ENCODE measurements around the gene DBN1.
A peak's percentile ranks its signal among the peaks of the same experiment; 100 is the strongest.

Gene DBN1

GRCh38 chr5:177473443-177474001 lies at the start of gene DBN1:
DBN1 (minus strand) TSS chr5:177473634; CDS start chr5:177473521, 113 bp downstream.
- no peak for DNase-seq

- DNase-seq: no peak
Measured at GRCh38 chr5:177520916-177521513, 47.6 kb upstream of the DBN1 start.

GRCh38 chr5:177520271-177520670 lies 46.8 kb upstream of the DBN1 start:
- no peak for DNase-seq

DNA sequence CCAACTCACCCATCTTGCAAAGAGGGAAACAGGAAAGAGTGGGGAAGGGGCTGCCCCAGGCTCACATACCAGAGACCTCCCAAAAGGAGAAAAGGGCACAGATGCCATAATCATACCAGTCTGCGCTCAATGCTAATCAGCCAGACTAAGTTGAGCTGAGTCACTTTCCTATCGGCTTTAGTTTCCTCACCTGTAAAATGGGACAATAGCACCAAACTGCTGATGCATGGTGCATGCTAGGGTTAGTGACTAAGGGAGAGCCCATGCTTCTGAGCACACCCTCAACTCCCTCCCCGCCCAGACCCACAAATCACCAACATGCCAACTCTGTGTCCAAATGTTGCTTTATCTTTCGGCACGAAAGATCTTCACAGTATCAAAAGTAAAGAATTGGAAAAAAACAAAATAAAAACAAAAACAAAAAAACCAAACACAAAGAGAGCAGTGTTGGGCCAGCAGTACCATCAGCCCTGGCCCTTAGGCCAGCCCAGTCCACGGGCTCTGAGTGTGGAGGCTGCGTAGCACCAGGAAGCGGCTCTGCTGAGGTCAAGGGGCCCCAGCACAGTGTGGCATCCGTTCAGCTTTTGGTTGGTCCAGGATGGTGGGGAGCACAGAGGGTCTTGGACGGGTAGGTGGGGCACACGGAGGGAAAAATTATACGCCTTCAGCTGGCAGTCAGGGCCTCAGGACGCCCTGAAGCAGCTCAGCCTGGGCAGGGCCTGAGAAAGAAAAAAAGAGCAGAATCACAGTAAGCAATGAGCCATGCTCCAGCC lies 46.2 kb upstream of the DBN1 start:
- no peak for DNase-seq

GRCh38 chr5:177516601-177517568 lies 43.5 kb upstream of the DBN1 start, which contains the start of gene DDX41:
DDX41 (minus strand) TSS chr5:177516961; CDS start chr5:177516945, 16 bp downstream.
- peak; percentile 94 for DNase-seq

GRCh38 chr5:177515580-177515979 lies 42.1 kb upstream of the DBN1 start:
- no peak for DNase-seq

DNA sequence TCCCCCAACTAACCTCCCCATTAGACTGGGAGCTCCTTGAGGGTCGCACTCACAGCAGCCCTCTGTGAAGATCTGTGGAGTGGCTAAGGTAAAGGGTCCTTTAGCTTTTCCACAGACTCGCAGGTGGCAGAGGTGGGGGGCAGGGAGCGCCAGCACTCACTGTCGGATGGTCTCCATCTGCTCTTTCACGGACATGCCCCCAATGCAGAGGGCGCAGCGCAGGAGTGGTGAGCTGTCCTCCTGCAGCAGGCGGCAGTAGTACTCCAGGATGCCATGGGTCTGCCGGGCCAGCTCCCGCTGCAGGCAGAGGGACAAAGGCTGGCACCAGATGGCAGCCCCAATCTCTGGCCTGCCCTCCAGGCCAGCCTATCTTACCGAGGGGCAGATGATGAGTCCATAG lies 41.1 kb upstream of the DBN1 start:
- DNase-seq: no peak

- no peak for DNase-seq
Measured at GRCh38 chr5:177513500-177513899, 40.1 kb upstream of the DBN1 start.

- no peak for DNase-seq
Measured at GRCh38 chr5:177512736-177513380, 39.4 kb upstream of the DBN1 start.

DNA sequence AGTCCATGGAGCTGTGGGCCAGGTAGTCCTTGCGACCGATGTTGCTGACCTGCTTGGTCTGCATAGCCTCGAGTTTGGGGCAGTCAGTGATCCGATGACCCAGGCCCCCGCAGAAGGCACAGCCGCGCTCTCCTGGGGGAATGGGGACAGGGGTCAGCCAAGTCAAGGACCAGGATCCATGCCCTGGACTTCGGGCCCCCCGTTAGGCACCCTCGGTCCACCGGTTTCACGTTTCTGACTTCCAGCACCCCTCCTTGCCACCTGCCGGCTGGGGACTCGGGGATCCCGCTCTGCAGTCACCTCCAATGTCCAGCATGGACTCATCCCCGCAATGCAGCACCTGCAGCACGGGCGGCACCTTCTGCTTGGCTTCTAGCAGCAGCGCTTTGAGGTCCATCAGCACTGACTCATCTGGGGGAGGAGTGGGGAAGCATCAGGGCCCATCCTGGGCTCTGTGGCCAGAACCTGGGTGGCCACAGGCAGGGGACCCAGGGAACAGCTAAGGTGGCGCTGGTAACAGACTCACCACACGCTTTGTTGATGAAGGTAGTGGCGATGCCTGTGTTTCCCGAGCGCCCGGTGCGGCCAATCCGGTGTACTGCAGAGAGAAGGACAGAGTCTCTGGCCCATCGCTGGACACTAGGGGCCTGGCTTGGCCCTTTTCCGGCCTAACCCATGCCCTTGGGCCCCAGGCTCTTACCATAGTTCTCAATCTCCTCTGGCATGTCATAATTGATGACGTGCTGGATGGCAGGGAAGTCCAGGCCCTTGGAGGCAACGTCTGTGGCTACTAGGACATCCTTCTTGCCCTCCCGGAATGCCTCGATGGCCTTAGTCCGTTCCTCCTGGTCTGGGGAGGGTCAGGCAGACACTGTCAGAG lies 38.6 kb upstream of the DBN1 start:
- no peak for DNase-seq

- DNase-seq: no peak
Measured at GRCh38 chr5:177511181-177511580, 37.7 kb upstream of the DBN1 start.

DNA sequence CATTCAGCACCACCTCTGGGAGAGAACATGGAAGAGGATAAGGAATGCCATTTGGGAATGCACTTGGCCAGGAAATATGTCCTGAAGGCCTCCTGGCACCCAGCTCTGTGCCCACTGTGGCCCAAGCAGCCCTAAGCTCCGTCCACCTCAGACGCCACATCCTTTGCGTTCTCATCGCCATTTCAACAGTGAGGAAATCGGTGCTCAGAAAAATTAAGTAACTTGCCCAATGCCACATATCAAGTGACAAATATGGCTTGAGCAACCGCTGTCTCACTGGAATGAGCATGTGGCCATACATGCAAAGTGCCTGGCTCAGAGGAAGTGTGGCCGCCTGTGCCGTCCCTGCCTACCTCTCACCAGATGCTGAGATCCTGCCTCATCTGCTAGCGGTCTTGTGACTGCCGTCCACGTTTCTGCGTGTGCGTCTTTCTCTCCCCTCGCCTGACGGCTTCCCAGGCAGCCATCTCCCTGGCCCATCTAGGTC lies 37.2 kb upstream of the DBN1 start:
- no peak for DNase-seq

DNA sequence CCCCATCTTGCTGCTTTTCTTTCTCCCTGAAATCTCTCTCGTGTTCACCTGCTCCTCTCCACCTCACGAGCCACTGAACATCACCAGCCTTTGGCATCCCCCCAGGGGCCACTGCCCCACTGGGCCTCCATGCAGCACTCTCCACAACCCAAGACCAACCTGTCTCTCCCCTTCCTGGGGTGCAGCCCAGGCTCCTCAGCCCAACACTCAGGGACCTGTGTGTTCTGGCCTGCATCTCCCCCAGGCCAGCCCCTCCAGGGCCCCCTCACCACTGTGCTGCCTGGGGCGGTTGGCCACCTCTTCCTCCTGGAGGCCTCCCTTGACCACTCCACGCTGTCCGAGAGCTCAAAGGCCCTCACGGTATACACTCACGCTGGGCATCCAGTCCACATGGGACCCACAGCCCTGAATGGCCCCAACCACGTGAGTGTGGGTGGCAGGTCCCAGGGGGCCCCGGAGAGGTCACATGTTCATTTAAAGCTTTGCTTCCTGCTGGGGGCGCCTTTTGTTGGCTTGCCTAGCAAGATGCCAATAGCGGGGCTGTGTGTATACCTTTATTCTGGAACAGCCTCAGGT lies 36.6 kb upstream of the DBN1 start:
- DNase-seq: no peak

GRCh38 chr5:177509381-177509951 lies 36.0 kb upstream of the DBN1 start, which contains the start of gene DOK3:
DOK3 (minus strand) TSS chr5:177509826; CDS start chr5:177509540, 286 bp downstream.
- DNase-seq: no peak

DNA sequence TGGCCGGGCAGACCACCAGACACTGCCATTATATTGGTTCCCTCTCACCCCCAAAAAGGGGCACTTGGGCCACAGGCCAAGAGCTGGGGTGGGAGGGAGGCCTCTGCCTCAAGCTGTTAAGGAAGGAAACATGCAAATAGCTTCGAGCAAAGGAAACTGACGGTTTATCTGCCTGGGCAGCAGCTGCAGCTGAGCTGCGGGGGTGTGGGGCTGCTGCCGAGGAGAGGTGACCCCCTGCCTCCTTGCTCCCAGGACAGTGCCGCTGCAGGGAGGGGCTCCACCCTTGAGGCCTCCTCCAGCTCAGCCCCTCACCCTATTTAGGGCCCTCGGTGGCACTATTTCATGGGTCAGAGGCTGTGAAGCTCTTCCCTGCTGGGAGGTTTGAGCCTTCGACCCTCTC lies 35.4 kb upstream of the DBN1 start:
- DNase-seq: no peak

DNA sequence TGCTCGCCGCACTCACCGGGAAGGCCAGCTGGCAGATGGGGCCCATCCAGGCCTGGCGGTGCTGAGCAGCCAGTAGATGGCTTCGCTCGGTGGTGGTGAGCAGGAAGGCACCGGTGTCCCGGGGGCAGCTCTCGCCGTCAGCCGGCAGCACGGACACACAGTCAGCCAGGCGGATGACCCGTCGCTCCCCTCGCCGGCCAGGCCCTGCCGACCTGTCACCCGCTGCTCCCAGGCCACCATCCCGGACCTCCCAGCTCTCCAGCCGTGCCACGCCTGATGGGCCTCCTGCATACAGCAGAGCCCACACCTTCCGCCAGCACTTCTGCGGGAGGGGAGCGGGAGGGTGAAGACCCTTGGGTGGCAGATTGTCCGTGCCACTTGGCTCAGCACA lies 34.8 kb upstream of the DBN1 start:
- DNase-seq: no peak

GRCh38 chr5:177507596-177508220 lies 34.3 kb upstream of the DBN1 start:
- no peak for DNase-seq

- no peak for DNase-seq
Measured at GRCh38 chr5:177507165-177507564, 33.7 kb upstream of the DBN1 start.

DNA sequence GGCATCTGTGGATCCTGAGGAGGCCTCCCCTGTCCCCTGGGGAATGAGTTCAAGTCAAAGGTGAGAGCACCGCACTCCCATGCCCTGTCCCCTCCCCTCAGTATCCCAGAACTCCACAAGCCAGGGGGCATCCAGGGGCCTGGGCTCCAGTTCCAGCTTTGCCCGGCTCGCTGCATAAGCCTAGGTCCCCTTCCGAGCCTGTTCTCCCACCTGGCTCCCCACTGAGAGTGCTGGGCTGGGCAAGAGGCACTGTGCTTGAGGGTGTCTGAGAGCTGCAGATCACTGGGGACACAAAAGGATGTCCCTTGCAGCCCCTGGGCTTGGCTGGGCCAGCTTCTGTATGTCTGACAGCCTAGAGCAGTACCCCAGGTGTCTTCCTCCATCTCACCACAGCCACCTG lies 31.6 kb upstream of the DBN1 start:
- DNase-seq: no peak
